NCI-H345 (cell line): Measurements from ENCODE around the gene EBF3.

Experiments
- DNase-seq: peaks from one replicate; lab custom pipeline; 2025; lab: John Stamatoyannopoulos, UW

The EBF3 gene

GRCh38 chr10:129963641-129964501 is at the start of gene EBF3:
Gene EBF3 (minus strand): TSS chr10:129964274. CDS start chr10:129963768, 506 bp downstream.
- peak; percentile 78 for DNase-seq

GRCh38 chr10:130013335-130014262 is 49.5 kb upstream of the EBF3 start:
- DNase-seq, result no peak

- no peak for DNase-seq
Observed at GRCh38 chr10:130012129-130012528, 48.1 kb upstream of the EBF3 start.

- no peak for DNase-seq
Observed at GRCh38 chr10:130010653-130011052, 46.6 kb upstream of the EBF3 start.

GRCh38 chr10:130009228-130009627 is 45.2 kb upstream of the EBF3 start:
- no peak for DNase-seq

GRCh38 chr10:130003787-130004613 is 39.9 kb upstream of the EBF3 start:
- no peak for DNase-seq

GRCh38 chr10:130003166-130003565 is 39.1 kb upstream of the EBF3 start:
- DNase-seq, result no peak

GRCh38 chr10:130002606-130003005 is 38.5 kb upstream of the EBF3 start:
- no peak for DNase-seq

- no peak for DNase-seq
Observed at GRCh38 chr10:130000918-130001317, 36.8 kb upstream of the EBF3 start.

- no peak for DNase-seq
Observed at GRCh38 chr10:129999140-129999539, 35.1 kb upstream of the EBF3 start.

- DNase-seq, result no peak
Observed at GRCh38 chr10:129993621-129994020, 29.5 kb upstream of the EBF3 start.

- DNase-seq, result no peak
Observed at GRCh38 chr10:129992356-129992755, 28.3 kb upstream of the EBF3 start.

- no peak for DNase-seq
Observed at GRCh38 chr10:129982825-129983224, 18.8 kb upstream of the EBF3 start.

GRCh38 chr10:129978980-129979379 is 14.9 kb upstream of the EBF3 start:
- no peak for DNase-seq

- no peak for DNase-seq
Observed at GRCh38 chr10:129978322-129978721, 14.2 kb upstream of the EBF3 start.

- no peak for DNase-seq
Observed at GRCh38 chr10:129977794-129978193, 13.7 kb upstream of the EBF3 start.

GRCh38 chr10:129973674-129974059 is 9.6 kb upstream of the EBF3 start:
- DNase-seq, result no peak

- DNase-seq, result no peak
Observed at GRCh38 chr10:129972966-129973673, 9.0 kb upstream of the EBF3 start.

GRCh38 chr10:129972145-129972965 is 8.3 kb upstream of the EBF3 start:
- no peak for DNase-seq

- DNase-seq, result peak; percentile 76
Observed at GRCh38 chr10:129971381-129972144, 7.5 kb upstream of the EBF3 start.
